ENCODE data around the gene GJA10.
"Not testable (repeated sequence)": the region's sequence is repeated elsewhere in the genome, so short reads cannot be mapped to it uniquely, and the experiment has no call there.

The GJA10 gene

DNA sequence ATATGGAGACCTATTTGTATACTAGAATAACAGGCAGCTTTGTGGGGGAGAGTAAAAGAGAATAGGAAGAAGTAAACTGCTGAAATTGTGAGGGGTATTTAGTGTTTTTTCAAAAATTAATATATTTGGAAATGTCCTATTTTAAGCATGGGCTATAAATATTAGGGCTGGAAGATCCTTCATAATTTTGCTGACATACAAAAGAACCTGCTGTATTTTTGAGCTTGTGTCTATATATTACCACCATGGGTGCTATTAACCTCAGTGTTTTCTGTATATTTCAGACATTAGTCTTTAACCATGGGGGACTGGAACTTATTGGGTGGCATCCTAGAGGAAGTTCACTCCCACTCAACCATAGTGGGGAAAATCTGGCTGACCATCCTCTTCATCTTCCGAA is at the start of gene GJA10:
GJA10 (plus strand) TSS at position 301 of the 400 bp plus-strand sequence; CDS start at position 301, 0 bp downstream.
- no peak within 1 kb of the TSS for H3K4me3 ChIP-seq (ENCODE audit: low read length in 2 of 2)
- H3K27ac ChIP-seq (ENCODE audit: low read length), result no peak within 1 kb of the TSS
- H3K27me3 ChIP-seq (ENCODE audit: control insufficient read depth in 1 of 2, insufficient read depth in 2 of 2, low read length in 2 of 2), result peaks cover 3 to 4% of the 10 kb centered on the region in 2 donors
- no peaks in the 10 kb centered on the region for H3K4me1 ChIP-seq (ENCODE audit: control insufficient read depth, insufficient read depth, low read length)
- H3K9me3 ChIP-seq (ENCODE audit: control insufficient read depth in 2 of 2, low read length in 2 of 2), result no peaks in the 10 kb centered on the region
- H3K36me3 ChIP-seq (ENCODE audit: control insufficient read depth in 2 of 2, insufficient read depth in 2 of 2, low read length in 2 of 2), result no peaks in the 10 kb centered on the region
- H3K9ac ChIP-seq (ENCODE audit: low read length in 2 of 2), result no peak within 1 kb of the TSS

DNA sequence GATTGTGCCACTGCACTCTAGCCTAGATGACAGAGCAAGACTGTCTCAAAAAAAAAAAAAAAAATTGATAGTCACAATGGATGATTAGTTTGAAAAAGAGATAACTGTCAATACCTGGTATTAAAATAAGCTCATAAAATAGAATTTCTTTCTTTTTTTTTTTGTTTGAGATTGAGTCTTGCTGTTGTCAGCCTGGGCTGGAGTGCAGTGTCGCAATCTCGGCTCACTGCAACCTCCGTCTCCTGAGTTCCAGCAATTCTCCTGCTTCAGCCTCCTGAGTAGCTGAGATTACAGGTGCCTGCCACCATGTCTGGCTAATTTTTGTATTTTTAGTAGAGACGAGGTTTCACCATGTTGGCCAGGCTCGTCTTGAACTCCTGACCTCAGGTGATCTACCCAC is 46.8 kb upstream of the GJA10 start:
- not testable (repeated sequence) for H3K9ac ChIP-seq (ENCODE audit: low read length in 2 of 2); H3K4me3 ChIP-seq (ENCODE audit: low read length in 2 of 2); H3K27me3 ChIP-seq (ENCODE audit: control insufficient read depth in 1 of 2, insufficient read depth in 2 of 2, low read length in 2 of 2); H3K4me1 ChIP-seq (ENCODE audit: control insufficient read depth, insufficient read depth, low read length); H3K9me3 ChIP-seq (ENCODE audit: control insufficient read depth in 2 of 2, low read length in 2 of 2); H3K27ac ChIP-seq (ENCODE audit: low read length); H3K36me3 ChIP-seq (ENCODE audit: control insufficient read depth in 2 of 2, insufficient read depth in 2 of 2, low read length in 2 of 2)

DNA sequence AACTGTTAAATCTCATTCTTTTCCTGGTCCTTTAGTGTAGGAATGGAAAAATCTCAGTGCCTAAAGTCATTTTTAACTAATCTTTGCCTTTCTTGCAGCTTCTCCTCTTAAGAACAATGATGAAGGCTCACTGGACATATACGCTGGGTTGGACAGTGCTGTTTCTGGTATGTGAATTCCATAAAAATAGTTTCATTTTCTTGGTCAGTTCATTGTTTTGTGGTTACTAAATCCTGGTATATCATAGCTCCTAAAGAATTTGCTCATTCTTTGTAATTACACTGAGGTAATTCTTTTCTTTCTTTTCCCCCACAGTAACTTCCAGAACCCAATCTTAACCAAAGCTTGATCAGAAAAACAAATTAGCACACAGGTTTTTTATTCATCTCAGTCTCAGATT is 41.2 kb upstream of the GJA10 start:
- Histone ChIP-seq H3K36me3 (ENCODE audit: control insufficient read depth in 2 of 2, insufficient read depth in 2 of 2, low read length in 2 of 2) (peaks cover 19 to 37% of the 10 kb centered on the region in 2 donors), H3K27ac (ENCODE audit: low read length) (no peak overlapping the region)

DNA sequence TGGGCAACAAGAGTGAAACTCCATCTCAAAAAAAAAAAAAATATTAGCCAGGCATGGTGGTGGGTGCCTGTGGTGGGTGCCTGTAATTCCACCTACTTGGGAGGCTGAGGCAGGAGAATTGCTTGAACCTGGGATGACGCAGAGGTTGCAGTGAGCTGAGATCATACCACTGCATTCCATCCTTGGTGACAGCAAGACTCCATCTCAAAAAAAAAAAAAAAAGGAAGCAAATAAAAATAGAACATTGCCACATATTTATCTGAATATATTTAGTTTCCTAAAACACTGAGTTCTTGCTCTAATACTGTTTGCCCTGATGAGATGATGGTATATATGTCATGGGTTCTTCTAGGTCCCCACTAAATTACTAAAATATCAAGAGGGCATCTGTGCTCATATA is 36.2 kb upstream of the GJA10 start:
- no peak overlapping the region for H3K4me3 ChIP-seq (ENCODE audit: low read length in 2 of 2)
- H3K9me3 ChIP-seq (ENCODE audit: control insufficient read depth in 2 of 2, low read length in 2 of 2), result no peaks in the 10 kb centered on the region
- no peaks in the 10 kb centered on the region for H3K27me3 ChIP-seq (ENCODE audit: control insufficient read depth in 1 of 2, insufficient read depth in 2 of 2, low read length in 2 of 2)
- no peaks in the 10 kb centered on the region for H3K4me1 ChIP-seq (ENCODE audit: control insufficient read depth, insufficient read depth, low read length)
- H3K36me3 ChIP-seq (ENCODE audit: control insufficient read depth in 2 of 2, insufficient read depth in 2 of 2, low read length in 2 of 2), result peaks cover 41 to 46% of the 10 kb centered on the region in 2 donors
- no peak overlapping the region for H3K27ac ChIP-seq (ENCODE audit: low read length)
- no peak overlapping the region for H3K9ac ChIP-seq (ENCODE audit: low read length in 2 of 2)

More for the DNA sequence above, 41.2 kb upstream of the GJA10 start:
- Histone ChIP-seq H3K4me1 (ENCODE audit: control insufficient read depth, insufficient read depth, low read length) (no peaks in the 10 kb centered on the region), H3K9ac (ENCODE audit: low read length in 2 of 2) (no peak overlapping the region), H3K9me3 (ENCODE audit: control insufficient read depth in 2 of 2, low read length in 2 of 2) (no peaks in the 10 kb centered on the region), H3K4me3 (ENCODE audit: low read length in 2 of 2) (no peak overlapping the region), H3K27me3 (ENCODE audit: control insufficient read depth in 1 of 2, insufficient read depth in 2 of 2, low read length in 2 of 2) (no peaks in the 10 kb centered on the region)

DNA sequence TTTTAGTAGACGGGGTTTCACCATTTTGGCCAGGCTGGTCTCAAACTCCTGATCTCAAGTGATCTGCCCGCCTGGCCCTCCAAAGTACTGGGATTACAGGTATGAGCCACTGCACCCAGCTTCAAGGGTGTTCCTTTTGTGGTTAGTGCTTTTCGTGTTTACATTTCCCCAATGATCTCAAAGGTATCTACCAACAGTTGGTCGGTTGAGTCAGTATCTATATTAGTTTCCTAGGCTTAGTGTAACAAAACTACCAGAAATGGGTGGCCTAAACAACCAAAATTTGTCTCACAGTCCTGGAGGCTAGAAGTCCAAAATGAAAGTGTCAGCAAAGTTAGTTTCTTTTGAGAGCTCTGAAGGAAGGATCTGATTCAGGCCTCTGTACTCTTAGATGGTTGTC is 34.5 kb upstream of the GJA10 start:
- H3K27ac ChIP-seq (ENCODE audit: low read length), result no peak overlapping the region
- H3K9ac ChIP-seq (ENCODE audit: low read length in 2 of 2), result no peak overlapping the region
- H3K9me3 ChIP-seq (ENCODE audit: control insufficient read depth in 2 of 2, low read length in 2 of 2), result no peaks in the 10 kb centered on the region
- H3K27me3 ChIP-seq (ENCODE audit: control insufficient read depth in 1 of 2, insufficient read depth in 2 of 2, low read length in 2 of 2), result no peaks in the 10 kb centered on the region
- no peak overlapping the region for H3K4me3 ChIP-seq (ENCODE audit: low read length in 2 of 2)
- peaks cover 39 to 42% of the 10 kb centered on the region in 2 donors for H3K36me3 ChIP-seq (ENCODE audit: control insufficient read depth in 2 of 2, insufficient read depth in 2 of 2, low read length in 2 of 2)
- H3K4me1 ChIP-seq (ENCODE audit: control insufficient read depth, insufficient read depth, low read length), result no peaks in the 10 kb centered on the region

DNA sequence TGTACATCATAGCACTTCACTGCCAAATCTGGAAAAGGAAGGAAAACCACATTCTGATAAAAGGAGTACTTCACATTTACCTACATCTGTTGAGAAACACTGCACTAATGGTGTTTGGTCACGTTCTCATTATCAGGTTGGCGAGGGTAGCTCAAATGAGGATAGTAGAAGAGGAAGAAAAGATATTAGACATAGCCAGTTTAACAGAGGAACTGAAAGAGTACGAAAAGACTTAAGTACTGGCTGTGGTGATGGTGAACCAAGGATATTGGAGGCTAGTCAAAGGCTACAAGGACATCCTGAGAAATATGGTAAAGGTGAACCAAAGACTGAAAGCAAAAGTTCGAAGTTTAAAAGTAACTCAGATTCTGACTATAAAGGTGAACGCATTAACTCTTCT is 32.0 kb upstream of the GJA10 start:
- no peaks in the 10 kb centered on the region for H3K9me3 ChIP-seq (ENCODE audit: control insufficient read depth in 2 of 2, low read length in 2 of 2)
- no peaks in the 10 kb centered on the region for H3K27me3 ChIP-seq (ENCODE audit: control insufficient read depth in 1 of 2, insufficient read depth in 2 of 2, low read length in 2 of 2)
- no peak overlapping the region for H3K9ac ChIP-seq (ENCODE audit: low read length in 2 of 2)
- no peaks in the 10 kb centered on the region for H3K4me1 ChIP-seq (ENCODE audit: control insufficient read depth, insufficient read depth, low read length)
- H3K4me3 ChIP-seq (ENCODE audit: low read length in 2 of 2), result no peak overlapping the region
- peaks cover 28 to 40% of the 10 kb centered on the region in 2 donors for H3K36me3 ChIP-seq (ENCODE audit: control insufficient read depth in 2 of 2, insufficient read depth in 2 of 2, low read length in 2 of 2)
- no peak overlapping the region for H3K27ac ChIP-seq (ENCODE audit: low read length)

DNA sequence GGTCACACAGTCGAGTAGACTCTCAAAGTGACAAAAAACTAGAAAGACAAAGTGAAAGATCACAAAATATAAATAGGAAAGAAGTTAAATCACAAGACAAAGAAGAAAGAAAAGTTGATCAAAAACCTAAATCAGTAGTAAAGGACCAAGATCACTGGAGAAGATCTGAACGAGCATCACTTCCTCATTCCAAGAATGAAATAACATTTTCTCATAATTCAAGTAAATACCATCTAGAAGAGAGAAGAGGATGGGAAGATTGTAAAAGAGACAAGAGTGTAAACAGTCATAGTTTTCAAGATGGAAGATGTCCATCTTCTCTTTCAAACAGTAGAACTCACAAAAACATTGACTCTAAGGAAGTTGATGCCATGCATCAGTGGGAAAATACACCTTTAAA is 31.6 kb upstream of the GJA10 start:
- Histone ChIP-seq H3K4me1 (ENCODE audit: control insufficient read depth, insufficient read depth, low read length) (no peaks in the 10 kb centered on the region), H3K36me3 (ENCODE audit: control insufficient read depth in 2 of 2, insufficient read depth in 2 of 2, low read length in 2 of 2) (peaks cover 32 to 39% of the 10 kb centered on the region in 2 donors), H3K9ac (ENCODE audit: low read length in 2 of 2) (no peak overlapping the region), H3K27me3 (ENCODE audit: control insufficient read depth in 1 of 2, insufficient read depth in 2 of 2, low read length in 2 of 2) (no peaks in the 10 kb centered on the region), H3K9me3 (ENCODE audit: control insufficient read depth in 2 of 2, low read length in 2 of 2) (no peaks in the 10 kb centered on the region), H3K4me3 (ENCODE audit: low read length in 2 of 2) (no peak overlapping the region), H3K27ac (ENCODE audit: low read length) (no peak overlapping the region)

DNA sequence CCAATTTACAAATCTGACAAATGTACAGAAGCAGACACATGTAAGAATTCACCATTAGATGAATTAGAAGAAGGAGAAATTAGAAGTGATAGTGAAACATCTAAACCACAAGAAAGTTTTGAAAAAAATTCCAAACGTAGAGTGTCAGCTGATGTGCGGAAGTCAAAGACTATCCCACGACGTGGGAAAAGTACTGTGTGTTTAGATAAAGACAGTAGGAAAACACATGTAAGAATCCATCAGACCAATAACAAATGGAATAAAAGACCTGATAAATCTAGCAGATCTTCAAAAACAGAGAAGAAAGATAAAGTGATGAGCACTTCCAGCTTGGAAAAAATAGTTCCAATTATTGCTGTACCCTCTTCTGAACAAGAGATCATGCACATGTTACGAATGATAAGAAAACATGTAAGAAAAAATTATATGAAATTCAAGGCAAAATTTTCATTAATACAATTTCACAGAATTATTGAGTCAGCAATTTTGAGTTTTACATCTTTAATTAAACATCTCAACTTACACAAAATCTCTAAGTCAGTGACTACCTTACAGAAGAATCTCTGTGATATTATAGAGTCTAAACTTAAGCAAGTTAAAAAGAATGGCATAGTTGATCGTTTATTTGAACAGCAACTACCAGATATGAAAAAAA is 28.1 kb upstream of the GJA10 start:
- no peaks in the 10 kb centered on the region for H3K27me3 ChIP-seq (ENCODE audit: control insufficient read depth in 1 of 2, insufficient read depth in 2 of 2, low read length in 2 of 2)
- H3K36me3 ChIP-seq (ENCODE audit: control insufficient read depth in 2 of 2, insufficient read depth in 2 of 2, low read length in 2 of 2), result peaks cover 19 to 31% of the 10 kb centered on the region in 2 donors
- no peaks in the 10 kb centered on the region for H3K9me3 ChIP-seq (ENCODE audit: control insufficient read depth in 2 of 2, low read length in 2 of 2)
- H3K27ac ChIP-seq (ENCODE audit: low read length), result no peak overlapping the region
- no peak overlapping the region for H3K9ac ChIP-seq (ENCODE audit: low read length in 2 of 2)
- H3K4me3 ChIP-seq (ENCODE audit: low read length in 2 of 2), result no peak overlapping the region
- no peaks in the 10 kb centered on the region for H3K4me1 ChIP-seq (ENCODE audit: control insufficient read depth, insufficient read depth, low read length)

DNA sequence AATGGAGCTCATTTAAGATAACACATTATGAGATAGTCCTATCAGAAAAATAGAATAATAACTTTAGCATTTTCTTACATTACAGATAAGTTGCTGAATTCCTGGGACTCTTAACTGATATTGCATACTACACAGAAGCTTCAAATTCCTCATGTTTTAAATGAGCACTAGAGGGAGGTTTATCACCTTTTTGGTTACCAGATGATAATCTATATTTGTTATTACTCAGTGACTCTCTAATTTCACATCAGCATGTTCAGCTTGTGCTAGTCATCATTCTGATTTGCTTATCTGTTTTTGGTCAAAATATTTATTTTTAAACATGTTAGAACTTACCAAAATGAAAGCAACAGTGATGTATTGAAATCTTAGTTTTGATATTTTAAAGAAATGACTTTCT is 20.5 kb upstream of the GJA10 start:
- Histone ChIP-seq H3K36me3 (ENCODE audit: control insufficient read depth in 2 of 2, insufficient read depth in 2 of 2, low read length in 2 of 2) (peaks cover 9 to 10% of the 10 kb centered on the region in 2 donors), H3K27ac (ENCODE audit: low read length) (no peak overlapping the region), H3K27me3 (ENCODE audit: control insufficient read depth in 1 of 2, insufficient read depth in 2 of 2, low read length in 2 of 2) (no peaks in the 10 kb centered on the region)

DNA sequence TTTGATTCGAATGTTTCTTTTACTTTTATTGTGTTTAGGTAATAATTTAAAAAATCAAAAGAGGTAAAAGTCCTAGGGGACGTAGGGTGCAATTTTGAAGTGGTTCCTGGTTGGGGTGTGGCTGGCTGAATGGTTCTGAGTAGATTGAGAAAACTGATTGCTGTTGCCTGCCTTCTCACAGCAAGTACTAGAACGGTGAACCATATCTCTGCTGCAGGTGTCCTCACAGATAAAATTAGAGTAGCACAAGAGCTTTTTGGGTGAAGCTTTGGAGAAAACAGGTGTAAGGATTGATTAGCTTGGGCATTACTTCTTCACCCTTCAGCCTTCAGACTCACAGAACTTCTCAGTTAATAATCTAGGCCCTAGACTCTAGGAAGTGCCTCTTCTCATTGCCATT is 19.8 kb upstream of the GJA10 start:
- Histone ChIP-seq H3K9me3 (ENCODE audit: control insufficient read depth in 2 of 2, low read length in 2 of 2) (no peaks in the 10 kb centered on the region), H3K4me3 (ENCODE audit: low read length in 2 of 2) (no peak overlapping the region), H3K9ac (ENCODE audit: low read length in 2 of 2) (no peak overlapping the region), H3K27ac (ENCODE audit: low read length) (no peak overlapping the region), H3K27me3 (ENCODE audit: control insufficient read depth in 1 of 2, insufficient read depth in 2 of 2, low read length in 2 of 2) (no peaks in the 10 kb centered on the region), H3K36me3 (ENCODE audit: control insufficient read depth in 2 of 2, insufficient read depth in 2 of 2, low read length in 2 of 2) (peaks cover 9 to 10% of the 10 kb centered on the region in 2 donors), H3K4me1 (ENCODE audit: control insufficient read depth, insufficient read depth, low read length) (no peaks in the 10 kb centered on the region)

More for the DNA sequence above, 20.5 kb upstream of the GJA10 start:
- Histone ChIP-seq H3K9me3 (ENCODE audit: control insufficient read depth in 2 of 2, low read length in 2 of 2) (no peaks in the 10 kb centered on the region), H3K9ac (ENCODE audit: low read length in 2 of 2) (no peak overlapping the region), H3K4me1 (ENCODE audit: control insufficient read depth, insufficient read depth, low read length) (no peaks in the 10 kb centered on the region), H3K4me3 (ENCODE audit: low read length in 2 of 2) (no peak overlapping the region)

DNA sequence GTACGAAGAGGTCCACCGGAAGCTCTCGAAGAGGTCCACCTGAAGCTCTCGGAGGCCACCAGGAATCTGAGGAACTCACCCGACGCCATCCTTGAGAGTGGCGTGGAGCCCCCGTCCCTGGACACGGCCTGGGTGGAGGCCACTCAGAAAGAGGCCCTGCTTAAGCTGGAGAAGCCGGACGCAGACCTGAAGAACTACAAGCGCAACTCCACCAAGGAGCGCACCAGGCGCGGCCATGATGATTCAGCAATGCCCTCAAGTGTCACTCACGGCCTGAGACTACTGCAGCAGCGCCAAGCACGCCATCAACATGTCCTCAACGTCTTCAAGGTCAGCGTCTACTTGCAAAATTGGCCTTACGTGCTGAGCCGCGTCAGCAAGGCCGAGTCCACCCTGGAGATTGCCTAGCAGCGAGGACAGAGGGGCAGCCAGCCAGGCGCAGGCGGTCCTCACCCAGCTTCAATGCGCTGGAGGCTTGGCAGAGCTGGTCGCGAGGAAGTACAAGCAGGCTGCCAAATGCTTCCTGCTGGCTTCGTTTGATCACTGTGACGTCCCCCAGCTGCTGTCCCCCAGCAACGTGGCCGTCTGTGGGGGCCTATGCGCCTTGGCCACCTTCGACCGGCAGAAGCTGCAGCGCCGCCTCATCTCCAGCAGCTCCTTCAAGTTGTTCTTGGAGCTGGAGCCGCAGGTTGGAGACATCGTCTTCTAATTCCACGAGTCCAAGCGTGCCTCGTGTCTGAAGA is 7.7 kb upstream of the GJA10 start:
- Histone ChIP-seq H3K4me3 (ENCODE audit: low read length in 2 of 2) (no peak overlapping the region), H3K36me3 (ENCODE audit: control insufficient read depth in 2 of 2, insufficient read depth in 2 of 2, low read length in 2 of 2) (no peaks in the 10 kb centered on the region), H3K4me1 (ENCODE audit: control insufficient read depth, insufficient read depth, low read length) (no peaks in the 10 kb centered on the region), H3K9me3 (ENCODE audit: control insufficient read depth in 2 of 2, low read length in 2 of 2) (no peaks in the 10 kb centered on the region), H3K9ac (ENCODE audit: low read length in 2 of 2) (no peak overlapping the region), H3K27ac (ENCODE audit: low read length) (no peak overlapping the region), H3K27me3 (ENCODE audit: control insufficient read depth in 1 of 2, insufficient read depth in 2 of 2, low read length in 2 of 2) (peaks cover 7 to 12% of the 10 kb centered on the region in 2 donors)

Data from stomach smooth muscle (tissue), 2 donors.